Esophagus squamous epithelium (tissue), 4 donors: ENCODE measurements around the gene ANAPC16.

Experiments used
- CTCF ChIP-seq, 6 experiments: fragments of 450-650 bp in 4 of 6; fragments of 200-600 bp in 2 of 6; sonication (generic) in 2 of 6; IDR thresholded peaks; one replicate each; pipeline ENCODE4 v1.5.1; 2016 to 2019; ENCODE audit warnings: antibody characterized with exemption in 6 of 6, mild to moderate bottlenecking in 4 of 6, moderate library complexity in 4 of 6
- POLR2A ChIP-seq, 4 donors: fragments of 450-650 bp; IDR thresholded peaks; one replicate each; pipeline ENCODE4 v1.6.1; 2017; ENCODE audit warnings: antibody characterized with exemption in 4 of 4, mild to moderate bottlenecking in 4 of 4, moderate library complexity in 3 of 4

- TF ChIP-seq CTCF (IDR thresholded peaks at IDR 0.05): no peak
- no peak for TF ChIP-seq POLR2A (IDR thresholded peaks at IDR 0.05)
Measured at GRCh38 chr10:72226418-72227027, 10.7 kb downstream of the ANAPC16 start.
